ENCODE data around the gene MAGOH.

The MAGOH gene

DNA sequence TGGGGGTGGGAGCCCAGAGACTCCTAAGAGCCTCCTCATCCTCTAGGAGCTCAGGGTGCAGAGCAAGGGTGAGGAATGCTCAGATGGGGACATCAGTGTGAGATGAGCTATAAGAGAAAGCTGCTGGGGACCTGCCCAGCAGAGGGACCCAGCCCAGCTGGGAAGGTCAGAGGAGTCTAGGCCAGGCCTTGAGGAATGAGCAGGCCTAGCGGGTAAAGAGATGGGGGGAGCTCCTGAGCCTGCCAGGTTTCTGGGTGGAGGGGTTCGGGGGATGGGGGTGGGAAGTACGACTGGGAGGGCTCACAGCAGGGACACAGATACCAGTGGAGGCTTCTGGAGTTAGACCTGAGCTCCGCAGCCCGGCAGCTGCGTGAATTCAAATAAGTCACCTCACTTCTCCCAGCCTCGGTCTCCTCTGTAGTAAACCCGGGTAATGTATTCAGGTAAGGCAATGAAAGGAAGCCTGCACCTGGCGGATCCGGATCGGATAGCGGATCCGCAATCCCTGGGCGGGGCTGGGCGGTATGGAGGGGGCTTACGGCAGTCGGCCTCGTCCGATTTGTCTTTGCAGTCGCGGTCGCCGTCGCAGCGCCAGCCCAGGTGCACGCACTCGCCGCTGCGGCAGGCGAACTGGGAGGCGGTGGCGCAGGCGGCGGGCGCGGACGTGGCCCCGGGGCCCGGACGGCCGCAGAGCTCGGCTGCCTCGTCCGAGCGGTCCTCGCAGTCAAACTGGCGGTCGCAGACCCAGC, 38.0 kb upstream of the MAGOH start:
- no peak overlapping the region for H2BK15ac ChIP-seq (ENCODE audit: low read depth, poor library complexity, severe bottlenecking)
- no peak overlapping the region for H4K91ac ChIP-seq (ENCODE audit: low read length)
- no peaks in the 10 kb centered on the region for H3K79me1 ChIP-seq (replicated peaks; ENCODE audit: low read length, poor library complexity, severe bottlenecking)
- H3K18ac ChIP-seq (ENCODE audit: low read depth in 1 of 2, low read length in 2 of 2): no peak overlapping the region
- no peaks in the 10 kb centered on the region for H3K27me3 ChIP-seq (ENCODE audit: control insufficient read depth in 1 of 2, insufficient read depth in 1 of 2, low read length in 2 of 2)
- H3K27ac ChIP-seq (ENCODE audit: low read length, poor library complexity, severe bottlenecking): no peak overlapping the region
- 98% methylated on average over 27 of the region's 48 CpGs for WGBS
- H4K8ac ChIP-seq (ENCODE audit: low read length): no peak overlapping the region
- H3K4me2 ChIP-seq (ENCODE audit: low read length, poor library complexity, severe bottlenecking): no peak overlapping the region
- H2BK120ac ChIP-seq (ENCODE audit: low read depth, low read length): no peak overlapping the region
- H2BK5ac ChIP-seq (ENCODE audit: low read depth, low read length, poor library complexity, severe bottlenecking): no peak overlapping the region
- DNase-seq: no peak
- H2BK12ac ChIP-seq (ENCODE audit: low read length in 2 of 2): no peak overlapping the region
- H3K4me1 ChIP-seq (ENCODE audit: control insufficient read depth, insufficient read depth, low read depth, low read length): peaks cover 2% of the 10 kb centered on the region
- H3K9ac ChIP-seq (ENCODE audit: low read length): no peak overlapping the region
- H3K14ac ChIP-seq (ENCODE audit: low read length in 2 of 2): no peak overlapping the region
- H3K4me3 ChIP-seq (ENCODE audit: insufficient read depth in 1 of 2, low read depth in 1 of 2, low read length in 2 of 2): peak overlapping the region in 1 of 2 experiments; percentile 7
- no peak overlapping the region for H3K4ac ChIP-seq (ENCODE audit: low read depth in 1 of 2, low read length in 2 of 2)
- H2AFZ ChIP-seq (ENCODE audit: low read depth, low read length): no peak overlapping the region
- H3K36me3 ChIP-seq (ENCODE audit: control insufficient read depth in 1 of 2, insufficient read depth in 2 of 2, low read depth in 1 of 2, low read length in 2 of 2): peaks cover 2 to 26% of the 10 kb centered on the region in 2 experiments
- H3K23ac ChIP-seq (ENCODE audit: low read length in 2 of 2): no peak overlapping the region
- no peak overlapping the region for H2AK5ac ChIP-seq (ENCODE audit: low read length, severe bottlenecking)
- no peaks in the 10 kb centered on the region for H3K9me3 ChIP-seq (ENCODE audit: control insufficient read depth, low read length)

DNA sequence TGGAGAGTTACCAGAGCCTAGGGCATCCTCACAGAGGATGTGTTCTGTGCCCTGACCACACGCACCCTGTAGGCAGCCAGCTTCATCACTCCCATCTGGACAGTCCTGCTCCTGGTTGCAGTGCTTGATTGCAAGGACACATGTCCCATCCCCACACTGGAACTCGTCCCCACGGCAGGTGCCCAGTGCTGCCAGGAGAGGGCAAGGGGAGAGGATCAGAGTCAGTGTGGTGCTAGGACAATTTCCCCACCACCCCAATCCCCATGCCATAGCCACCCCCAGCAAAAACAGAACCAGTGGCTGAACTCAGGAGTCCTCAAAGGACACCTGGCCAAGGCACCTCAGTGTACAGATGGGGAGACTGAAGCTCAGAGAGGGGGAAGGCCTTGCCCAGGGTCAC, 37.2 kb upstream of the MAGOH start:
- Histone ChIP-seq H3K79me1 (replicated peaks; ENCODE audit: low read length, poor library complexity, severe bottlenecking) (no peaks in the 10 kb centered on the region), H3K23ac (ENCODE audit: low read length in 2 of 2) (no peak overlapping the region), H3K4me1 (ENCODE audit: control insufficient read depth, insufficient read depth, low read depth, low read length) (peaks cover 2% of the 10 kb centered on the region), H2AK5ac (ENCODE audit: low read length, severe bottlenecking) (no peak overlapping the region), H2BK120ac (ENCODE audit: low read depth, low read length) (no peak overlapping the region), H2BK12ac (ENCODE audit: low read length in 2 of 2) (no peak overlapping the region), H3K9ac (ENCODE audit: low read length) (no peak overlapping the region), H3K27me3 (ENCODE audit: control insufficient read depth in 1 of 2, insufficient read depth in 1 of 2, low read length in 2 of 2) (no peaks in the 10 kb centered on the region), H2AFZ (ENCODE audit: low read depth, low read length) (no peak overlapping the region), H4K8ac (ENCODE audit: low read length) (no peak overlapping the region), H3K27ac (ENCODE audit: low read length, poor library complexity, severe bottlenecking) (no peak overlapping the region), H3K4me2 (ENCODE audit: low read length, poor library complexity, severe bottlenecking) (no peak overlapping the region), H3K4ac (ENCODE audit: low read depth in 1 of 2, low read length in 2 of 2) (no peak overlapping the region), H3K36me3 (ENCODE audit: control insufficient read depth in 1 of 2, insufficient read depth in 2 of 2, low read depth in 1 of 2, low read length in 2 of 2) (peaks cover 9 to 34% of the 10 kb centered on the region in 2 experiments), H2BK5ac (ENCODE audit: low read depth, low read length, poor library complexity, severe bottlenecking) (no peak overlapping the region), H2BK15ac (ENCODE audit: low read depth, poor library complexity, severe bottlenecking) (no peak overlapping the region), H3K14ac (ENCODE audit: low read length in 2 of 2) (no peak overlapping the region), H3K4me3 (ENCODE audit: insufficient read depth in 1 of 2, low read depth in 1 of 2, low read length in 2 of 2) (no peak overlapping the region), H3K9me3 (ENCODE audit: control insufficient read depth, low read length) (no peaks in the 10 kb centered on the region), H3K18ac (ENCODE audit: low read depth in 1 of 2, low read length in 2 of 2) (no peak overlapping the region), H4K91ac (ENCODE audit: low read length) (no peak overlapping the region)
- WGBS: 100% methylated on average over 3 of the region's 3 CpGs
- no peak for DNase-seq

DNA sequence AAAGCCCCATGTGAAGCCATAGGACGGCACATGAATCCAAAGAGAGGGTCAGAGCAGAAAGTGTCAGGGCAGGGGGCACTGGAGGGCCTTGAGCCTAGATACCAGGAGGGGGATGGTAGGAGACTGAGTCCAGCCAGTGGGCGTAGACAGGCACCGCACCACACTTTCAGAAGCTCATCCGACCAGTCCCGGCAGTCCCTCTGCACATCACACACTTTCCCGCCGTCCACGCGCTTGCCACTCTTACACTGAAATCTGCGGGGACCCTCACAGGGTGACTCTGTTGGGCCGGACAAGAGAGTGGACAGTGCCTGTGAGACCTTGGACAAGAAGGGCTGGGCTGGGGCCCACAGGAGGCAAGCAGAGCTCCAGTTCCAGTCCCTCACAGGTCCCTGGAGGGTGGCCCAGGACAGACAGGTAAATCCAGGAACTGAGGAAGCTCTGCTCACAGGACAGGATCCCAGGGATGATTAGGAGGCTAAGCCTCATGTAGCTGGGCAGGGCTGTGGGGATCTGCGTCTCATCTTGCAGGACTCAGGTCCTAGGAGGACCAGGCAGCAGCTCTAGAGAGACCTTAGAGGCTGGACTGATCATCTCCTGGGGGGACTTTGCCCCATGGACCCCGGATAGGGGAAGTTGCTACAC, 36.3 kb upstream of the MAGOH start:
- no peak overlapping the region for H3K23ac ChIP-seq (ENCODE audit: low read length in 2 of 2)
- DNase-seq: no peak
- H3K18ac ChIP-seq (ENCODE audit: low read depth in 1 of 2, low read length in 2 of 2): no peak overlapping the region
- no peaks in the 10 kb centered on the region for H3K27me3 ChIP-seq (ENCODE audit: control insufficient read depth in 1 of 2, insufficient read depth in 1 of 2, low read length in 2 of 2)
- no peak overlapping the region for H2BK12ac ChIP-seq (ENCODE audit: low read length in 2 of 2)
- no peak overlapping the region for H3K9ac ChIP-seq (ENCODE audit: low read length)
- peaks cover 17 to 31% of the 10 kb centered on the region in 2 experiments for H3K36me3 ChIP-seq (ENCODE audit: control insufficient read depth in 1 of 2, insufficient read depth in 2 of 2, low read depth in 1 of 2, low read length in 2 of 2)
- H3K4me3 ChIP-seq (ENCODE audit: insufficient read depth in 1 of 2, low read depth in 1 of 2, low read length in 2 of 2): no peak overlapping the region
- no peaks in the 10 kb centered on the region for H3K79me1 ChIP-seq (replicated peaks; ENCODE audit: low read length, poor library complexity, severe bottlenecking)
- no peak overlapping the region for H4K8ac ChIP-seq (ENCODE audit: low read length)
- over 99% methylated on average over 13 of the region's 13 CpGs for WGBS
- no peak overlapping the region for H3K14ac ChIP-seq (ENCODE audit: low read length in 2 of 2)
- H3K4me2 ChIP-seq (ENCODE audit: low read length, poor library complexity, severe bottlenecking): no peak overlapping the region
- H2AFZ ChIP-seq (ENCODE audit: low read depth, low read length): no peak overlapping the region
- no peak overlapping the region for H4K91ac ChIP-seq (ENCODE audit: low read length)
- H2BK120ac ChIP-seq (ENCODE audit: low read depth, low read length): no peak overlapping the region
- H2AK5ac ChIP-seq (ENCODE audit: low read length, severe bottlenecking): no peak overlapping the region
- H2BK5ac ChIP-seq (ENCODE audit: low read depth, low read length, poor library complexity, severe bottlenecking): no peak overlapping the region
- no peak overlapping the region for H2BK15ac ChIP-seq (ENCODE audit: low read depth, poor library complexity, severe bottlenecking)
- H3K4ac ChIP-seq (ENCODE audit: low read depth in 1 of 2, low read length in 2 of 2): no peak overlapping the region
- H3K27ac ChIP-seq (ENCODE audit: low read length, poor library complexity, severe bottlenecking): no peak overlapping the region
- peaks cover 2% of the 10 kb centered on the region for H3K4me1 ChIP-seq (ENCODE audit: control insufficient read depth, insufficient read depth, low read depth, low read length)
- no peaks in the 10 kb centered on the region for H3K9me3 ChIP-seq (ENCODE audit: control insufficient read depth, low read length)

DNA sequence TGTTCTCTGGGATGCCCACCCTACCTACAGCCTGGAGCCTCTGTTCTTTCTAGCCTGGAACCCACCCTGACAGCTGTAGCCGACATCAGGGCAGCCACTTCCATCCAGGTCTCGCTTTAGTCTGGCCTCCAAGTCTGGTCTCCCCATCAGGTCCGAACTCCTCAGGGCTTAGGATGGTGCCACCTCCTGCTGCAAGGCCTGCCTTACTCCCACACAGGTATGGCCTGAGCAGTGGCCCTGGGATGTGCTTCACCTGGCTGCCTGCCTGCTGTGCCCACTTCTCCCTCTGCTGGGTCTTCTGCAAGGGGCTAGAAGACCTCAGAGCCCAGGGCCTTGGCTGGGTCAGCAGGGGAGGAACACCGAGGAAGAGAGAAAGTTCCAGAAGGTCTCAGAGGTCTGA, 35.7 kb upstream of the MAGOH start:
- Histone ChIP-seq H3K23ac (ENCODE audit: low read length in 2 of 2) (no peak overlapping the region), H3K27ac (ENCODE audit: low read length, poor library complexity, severe bottlenecking) (no peak overlapping the region), H2BK12ac (ENCODE audit: low read length in 2 of 2) (no peak overlapping the region), H2BK5ac (ENCODE audit: low read depth, low read length, poor library complexity, severe bottlenecking) (no peak overlapping the region), H3K79me1 (replicated peaks; ENCODE audit: low read length, poor library complexity, severe bottlenecking) (no peaks in the 10 kb centered on the region), H3K18ac (ENCODE audit: low read depth in 1 of 2, low read length in 2 of 2) (no peak overlapping the region), H3K9me3 (ENCODE audit: control insufficient read depth, low read length) (no peaks in the 10 kb centered on the region), H3K36me3 (ENCODE audit: control insufficient read depth in 1 of 2, insufficient read depth in 2 of 2, low read depth in 1 of 2, low read length in 2 of 2) (peaks cover 14 to 31% of the 10 kb centered on the region in 2 experiments), H4K91ac (ENCODE audit: low read length) (no peak overlapping the region), H3K4me1 (ENCODE audit: control insufficient read depth, insufficient read depth, low read depth, low read length) (peaks cover 2% of the 10 kb centered on the region), H4K8ac (ENCODE audit: low read length) (no peak overlapping the region), H3K4ac (ENCODE audit: low read depth in 1 of 2, low read length in 2 of 2) (no peak overlapping the region), H3K4me3 (ENCODE audit: insufficient read depth in 1 of 2, low read depth in 1 of 2, low read length in 2 of 2) (no peak overlapping the region), H3K27me3 (ENCODE audit: control insufficient read depth in 1 of 2, insufficient read depth in 1 of 2, low read length in 2 of 2) (no peaks in the 10 kb centered on the region), H3K4me2 (ENCODE audit: low read length, poor library complexity, severe bottlenecking) (no peak overlapping the region), H2BK120ac (ENCODE audit: low read depth, low read length) (no peak overlapping the region), H2BK15ac (ENCODE audit: low read depth, poor library complexity, severe bottlenecking) (no peak overlapping the region), H3K9ac (ENCODE audit: low read length) (no peak overlapping the region), H3K14ac (ENCODE audit: low read length in 2 of 2) (no peak overlapping the region), H2AFZ (ENCODE audit: low read depth, low read length) (no peak overlapping the region), H2AK5ac (ENCODE audit: low read length, severe bottlenecking) (no peak overlapping the region)
- WGBS: 98% methylated on average over 4 of the region's 4 CpGs
- DNase-seq: no peak

All from mesenchymal stem cell (in vitro differentiated cells and primary cell).